Astrocyte (in vitro differentiated cells and primary cell): ENCODE results near the gene ZNF513. TPM values are rescaled to one million over a fixed set of nuclear protein-coding genes. Genes with fewer than 3 reads are reported as not detected.

ENCODE experiments used
- DNase-seq: peaks from one replicate; pipeline ENCODE4 v3.0.0-alpha.2; 2010; ENCODE audit warnings: low read depth
- FAIRE-seq: peaks from 2 replicates; lab custom pipeline; 2011; peaks lifted over from hg19 to GRCh38; lab: Jason Lieb, UNC
- H2AFZ ChIP-seq: 2 replicates; pipeline ENCODE4 v1.6.0; 2012; ENCODE audit warnings: low read depth, low read length, inconsistent platforms
- H3K27ac ChIP-seq: 2 replicates; pipeline ENCODE4 v1.5.1; 2011; ENCODE audit warnings: low read depth, low read length, inconsistent platforms
- H3K27me3 ChIP-seq: 2 replicates; pipeline ENCODE4 v1.6.0; 2011; ENCODE audit warnings: low read length, inconsistent platforms; ENCODE audit not compliant: insufficient read depth
- H3K36me3 ChIP-seq: 2 replicates; pipeline ENCODE4 v1.5.1; 2011; ENCODE audit warnings: low read length, inconsistent platforms; ENCODE audit not compliant: insufficient read depth
- H3K4me1 ChIP-seq: 2 replicates; pipeline ENCODE4 v1.5.1; 2011; ENCODE audit warnings: low read length, inconsistent platforms; ENCODE audit not compliant: insufficient read depth
- H3K4me2 ChIP-seq: 2 replicates; pipeline ENCODE4 v1.6.0; 2012; ENCODE audit warnings: low read length, inconsistent platforms
- H3K4me3 ChIP-seq: 2 replicates; pipeline ENCODE4 v1.5.1; 2011; ENCODE audit warnings: low read depth, mild to moderate bottlenecking, low read length, inconsistent platforms; ENCODE audit not compliant: insufficient read depth
- H3K79me2 ChIP-seq: 2 replicates; pipeline ENCODE4 v1.6.0; 2012; ENCODE audit warnings: mild to moderate bottlenecking, low read length, inconsistent platforms; ENCODE audit not compliant: insufficient read depth
- H3K9ac ChIP-seq: 2 replicates; pipeline ENCODE4 v1.6.0; 2012; ENCODE audit warnings: mild to moderate bottlenecking, low read length, inconsistent platforms
- H3K9me3 ChIP-seq: 2 replicates; pipeline ENCODE4 v1.5.1; 2012; ENCODE audit warnings: low read depth, mild to moderate bottlenecking, low read length, inconsistent platforms; ENCODE audit not compliant: insufficient read depth
- H4K20me1 ChIP-seq: 2 replicates; pipeline ENCODE4 v1.6.0; 2012; ENCODE audit warnings: low read length, inconsistent platforms; ENCODE audit not compliant: insufficient read depth
- H3K27ac Mint-ChIP-seq: one replicate; pipeline ENCODE4 v1.8.0; 2021; ENCODE audit warnings: mild to moderate bottlenecking, mixed read lengths; ENCODE audit not compliant: unreplicated experiment
- H3K27me3 Mint-ChIP-seq: one replicate; pipeline ENCODE4 v1.8.0; 2021; ENCODE audit warnings: low read depth, mixed read lengths; ENCODE audit not compliant: unreplicated experiment
- H3K36me3 Mint-ChIP-seq: one replicate; pipeline ENCODE4 v1.8.0; 2021; ENCODE audit warnings: low read depth, mixed read lengths; ENCODE audit not compliant: unreplicated experiment
- H3K4me1 Mint-ChIP-seq: one replicate; pipeline ENCODE4 v1.8.0; 2021; ENCODE audit warnings: low read depth, mixed read lengths; ENCODE audit not compliant: unreplicated experiment
- H3K4me3 Mint-ChIP-seq: one replicate; pipeline ENCODE4 v1.8.0; 2021; ENCODE audit warnings: mild to moderate bottlenecking, moderate library complexity, mixed read lengths; ENCODE audit not compliant: unreplicated experiment
- H3K9me3 Mint-ChIP-seq: one replicate; pipeline ENCODE4 v1.8.0; 2021; ENCODE audit warnings: mild to moderate bottlenecking, mixed read lengths; ENCODE audit not compliant: unreplicated experiment
- CTCF ChIP-seq: IDR thresholded peaks from 2 replicates; pipeline ENCODE4 v1.5.1; 2011; ENCODE audit warnings: low read depth, mild to moderate bottlenecking, inconsistent platforms, low read length, moderate library complexity; ENCODE audit not compliant: insufficient read depth
- EZH2 ChIP-seq: IDR thresholded peaks from 2 replicates; pipeline ENCODE4 v1.6.1; 2012; ENCODE audit warnings: mild to moderate bottlenecking, low read length, inconsistent platforms; ENCODE audit not compliant: insufficient read depth
- total RNA-seq: library from RNA; stranded (reverse); gene quantifications from 2 replicates; pipeline ENCODE4 v1.2.1, GENCODE V29; 2021

ZNF513 gene
- total RNA-seq, 1 donor from 2014 or later = 13.5 TPM

GRCh38 chr2:27398962-27399361, 18.4 kb upstream of the ZNF513 start:
- no peak for FAIRE-seq
- H3K4me1 ChIP-seq = no peaks in the 10 kb centered on the region
- H3K9ac ChIP-seq = no peak overlapping the region
- DNase-seq = no peak
- H3K27me3 ChIP-seq = no peaks in the 10 kb centered on the region
- H3K79me2 ChIP-seq = peaks cover 99% of the 10 kb centered on the region
- no peaks in the 10 kb centered on the region for H3K9me3 ChIP-seq
- Mint-ChIP-seq H3K4me3 (no peak overlapping the region), H3K27ac (no peak overlapping the region), H3K9me3 (no peaks in the 10 kb centered on the region), H3K36me3 (no peaks in the 10 kb centered on the region), H3K27me3 (no peaks in the 10 kb centered on the region), H3K4me1 (peaks cover 5% of the 10 kb centered on the region)
- H4K20me1 ChIP-seq = peaks cover 69% of the 10 kb centered on the region
- H3K36me3 ChIP-seq = peaks cover 5% of the 10 kb centered on the region
- no peak overlapping the region for H3K4me2 ChIP-seq
- H2AFZ ChIP-seq = no peak overlapping the region
- TF ChIP-seq EZH2 (no peak), CTCF (no peak)
- H3K27ac ChIP-seq = no peak overlapping the region
- no peak overlapping the region for H3K4me3 ChIP-seq

- H3K27ac Mint-ChIP-seq = no peak overlapping the region
- no peaks in the 10 kb centered on the region for H3K4me1 Mint-ChIP-seq
- Histone ChIP-seq H3K4me2 (no peak overlapping the region), H3K27ac (no peak overlapping the region), H3K79me2 (peaks cover 96% of the 10 kb centered on the region), H3K4me1 (no peaks in the 10 kb centered on the region), H3K27me3 (no peaks in the 10 kb centered on the region), H3K4me3 (no peak overlapping the region), H4K20me1 (peaks cover 51% of the 10 kb centered on the region), H3K9me3 (no peaks in the 10 kb centered on the region), H3K36me3 (no peaks in the 10 kb centered on the region), H2AFZ (no peak overlapping the region), H3K9ac (no peak overlapping the region)
- no peak overlapping the region for H3K4me3 Mint-ChIP-seq
- TF ChIP-seq EZH2 (no peak), CTCF (no peak)
- no peaks in the 10 kb centered on the region for H3K27me3 Mint-ChIP-seq
- no peaks in the 10 kb centered on the region for H3K9me3 Mint-ChIP-seq
- no peak for FAIRE-seq
- H3K36me3 Mint-ChIP-seq = peaks cover 12% of the 10 kb centered on the region
- DNase-seq = no peak
These were observed 12.7 kb upstream of the ZNF513 start for GRCh38 chr2:27393225-27393624.

- no peaks in the 10 kb centered on the region for H3K4me1 ChIP-seq
- Mint-ChIP-seq H3K36me3 (peaks cover 12% of the 10 kb centered on the region), H3K27me3 (no peaks in the 10 kb centered on the region), H3K27ac (no peak overlapping the region), H3K4me3 (no peak overlapping the region), H3K4me1 (no peaks in the 10 kb centered on the region), H3K9me3 (no peaks in the 10 kb centered on the region)
- TF ChIP-seq CTCF (no peak), EZH2 (no peak)
- no peaks in the 10 kb centered on the region for H3K9me3 ChIP-seq
- no peak for FAIRE-seq
- no peaks in the 10 kb centered on the region for H3K27me3 ChIP-seq
- H3K9ac ChIP-seq = no peak overlapping the region
- H3K79me2 ChIP-seq = peaks cover 86% of the 10 kb centered on the region
- no peak overlapping the region for H3K4me2 ChIP-seq
- H4K20me1 ChIP-seq = peaks cover 37% of the 10 kb centered on the region
- H2AFZ ChIP-seq = no peak overlapping the region
- no peak overlapping the region for H3K4me3 ChIP-seq
- no peak for DNase-seq
- H3K27ac ChIP-seq = no peak overlapping the region
- H3K36me3 ChIP-seq = peaks cover 5% of the 10 kb centered on the region
These were observed 10.5 kb upstream of the ZNF513 start for GRCh38 chr2:27390822-27391679.
